Femur (tissue), 1 donor: ENCODE data around the gene ABCC4.
"Not testable (repeated sequence)": the region's sequence is repeated elsewhere in the genome, so short reads cannot be mapped to it uniquely, and the experiment has no call there.

Source experiments
- DNase-seq: peaks from one replicate; pipeline ENCODE4 v3.0.0-alpha.2; 2017

ABCC4 gene

GRCh38 chr13:95193509-95194230 is 107.6 kb downstream of the ABCC4 start:
- DNase-seq, result no peak

GRCh38 chr13:95192998-95193397 is 108.3 kb downstream of the ABCC4 start:
- no peak for DNase-seq

GRCh38 chr13:95192564-95192945 is 108.7 kb downstream of the ABCC4 start:
- DNase-seq, result not testable (repeated sequence)

GRCh38 chr13:95191821-95192563 is 109.3 kb downstream of the ABCC4 start:
- DNase-seq, result peak; percentile 78

GRCh38 chr13:95188128-95188527 is 113.1 kb downstream of the ABCC4 start:
- no peak for DNase-seq

GRCh38 chr13:95185851-95186250 is 115.4 kb downstream of the ABCC4 start:
- no peak for DNase-seq

GRCh38 chr13:95185311-95185710 is 115.9 kb downstream of the ABCC4 start:
- DNase-seq, result no peak

GRCh38 chr13:95184317-95184716 is 116.9 kb downstream of the ABCC4 start:
- DNase-seq, result no peak

- no peak for DNase-seq
These were observed 118.5 kb downstream of the ABCC4 start for GRCh38 chr13:95182570-95183265.

GRCh38 chr13:95181586-95181985 is 119.7 kb downstream of the ABCC4 start:
- DNase-seq, result no peak

- no peak for DNase-seq
These were observed 120.6 kb downstream of the ABCC4 start for GRCh38 chr13:95180513-95181245.

- DNase-seq, result no peak
These were observed 124.5 kb downstream of the ABCC4 start for GRCh38 chr13:95176611-95177259.

- DNase-seq, result no peak
These were observed 126.7 kb downstream of the ABCC4 start for GRCh38 chr13:95174517-95174916.

GRCh38 chr13:95168191-95168590 is 133.1 kb downstream of the ABCC4 start:
- no peak for DNase-seq

- DNase-seq, result not testable (repeated sequence)
These were observed 134.2 kb downstream of the ABCC4 start for GRCh38 chr13:95167003-95167402.

- no peak for DNase-seq
These were observed 136.4 kb downstream of the ABCC4 start for GRCh38 chr13:95164830-95165229.

GRCh38 chr13:95160112-95160906 is 140.9 kb downstream of the ABCC4 start:
- no peak for DNase-seq

- DNase-seq, result no peak
These were observed 141.8 kb downstream of the ABCC4 start for GRCh38 chr13:95159458-95159857.

- DNase-seq, result no peak
These were observed 145.0 kb downstream of the ABCC4 start for GRCh38 chr13:95156208-95156607.

- no peak for DNase-seq
These were observed 145.7 kb downstream of the ABCC4 start for GRCh38 chr13:95155504-95155903.

- no peak for DNase-seq
These were observed 146.2 kb downstream of the ABCC4 start for GRCh38 chr13:95155093-95155492.

- DNase-seq, result no peak
These were observed 146.8 kb downstream of the ABCC4 start for GRCh38 chr13:95154413-95154886.
